Inflammatory macrophage (primary cell): ENCODE measurements around the gene ACIN1.
"Not testable (repeated sequence)": the region's sequence is repeated elsewhere in the genome, so short reads cannot be mapped to it uniquely, and the experiment has no call there.

Experiments
- DNase-seq, 2 donors: peaks; one replicate each; pipeline ENCODE4 v3.0.0-alpha.2; 2020 to 2022

Gene ACIN1

DNA sequence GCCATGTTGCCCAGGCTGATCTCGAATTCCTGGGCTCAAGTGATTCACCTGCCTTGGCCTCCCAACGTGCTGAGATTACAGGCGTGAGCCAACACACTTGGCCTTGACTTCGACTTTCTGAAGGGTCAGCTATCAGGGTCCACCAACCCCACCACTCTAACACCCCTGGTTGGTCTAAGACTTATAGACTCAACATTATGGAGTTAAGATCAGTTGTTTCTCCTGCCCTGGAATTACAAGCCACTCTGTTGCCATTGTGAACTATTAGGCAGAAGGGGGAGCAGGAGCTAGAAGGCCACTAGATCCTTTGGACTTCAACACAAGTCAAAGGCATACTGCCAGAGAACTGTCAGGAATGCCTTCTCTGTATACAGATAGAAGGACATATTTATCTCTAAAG, 54.8 kb downstream of the ACIN1 start:
- no peak for DNase-seq

- DNase-seq = peak; percentile 12 to 21
Measured at GRCh38 chr14:23035303-23036144, 59.4 kb downstream of the ACIN1 start.

DNA sequence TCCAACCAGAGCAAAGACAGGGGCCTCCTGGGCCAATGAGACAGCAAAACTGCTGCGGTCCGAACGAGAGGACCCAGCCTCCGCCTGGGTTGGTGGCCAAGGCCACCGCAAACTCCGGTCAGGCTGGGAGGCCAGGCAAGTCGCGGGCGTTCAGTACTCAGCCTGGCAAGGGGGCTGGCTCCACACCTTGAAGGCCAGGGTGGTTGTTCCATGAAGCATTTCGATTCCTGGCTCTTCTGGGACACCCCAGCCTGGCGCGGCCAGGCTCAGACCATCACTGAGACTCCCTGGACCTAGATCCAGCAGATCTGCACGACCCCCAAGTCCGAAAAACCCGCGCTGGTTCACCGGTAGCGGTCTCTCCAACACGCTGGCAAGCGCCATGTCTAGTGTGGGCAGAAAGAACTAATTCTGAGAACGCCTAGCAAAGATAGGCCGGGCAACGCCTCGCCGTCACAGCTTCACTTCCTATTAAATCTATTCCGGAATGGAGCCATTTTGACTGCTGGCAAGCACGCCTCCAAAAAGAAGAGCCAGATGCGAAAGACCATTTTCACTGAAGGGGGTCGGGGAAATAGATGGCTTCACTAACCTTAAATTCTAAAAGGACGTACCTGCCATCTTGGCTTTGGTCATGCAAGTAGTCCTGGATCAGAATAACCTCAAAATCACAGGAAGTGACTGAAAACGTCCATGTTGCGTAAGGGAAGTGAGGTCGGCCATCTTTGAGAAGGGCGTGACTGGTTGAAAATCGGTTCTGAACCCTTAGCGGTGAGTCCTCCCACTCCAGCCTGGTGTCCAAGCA, 60.2 kb downstream of the ACIN1 start, which contains the start of gene PSMB5:
Gene PSMB5 (minus strand): TSS at position 403 of the 805 bp plus-strand sequence. CDS start 19 bp downstream, at position 384.
- DNase-seq = peak; percentile 95 to 96

- DNase-seq = peak; percentile 9 to 18
Measured at GRCh38 chr14:23033801-23034497, 61.0 kb downstream of the ACIN1 start.

- DNase-seq = no peak
Measured at GRCh38 chr14:23033251-23033727, 61.6 kb downstream of the ACIN1 start.

- DNase-seq = no peak
Measured at GRCh38 chr14:23030936-23031335, 64.0 kb downstream of the ACIN1 start.

GRCh38 chr14:23028799-23029198, 66.1 kb downstream of the ACIN1 start:
- peak in 1 of 2 donors; percentile 14 for DNase-seq

GRCh38 chr14:23025151-23025814, 69.7 kb downstream of the ACIN1 start:
- DNase-seq = no peak

- no peak for DNase-seq
Measured at GRCh38 chr14:23024612-23025075, 70.3 kb downstream of the ACIN1 start.

GRCh38 chr14:23023795-23024152, 71.2 kb downstream of the ACIN1 start:
- no peak for DNase-seq

DNA sequence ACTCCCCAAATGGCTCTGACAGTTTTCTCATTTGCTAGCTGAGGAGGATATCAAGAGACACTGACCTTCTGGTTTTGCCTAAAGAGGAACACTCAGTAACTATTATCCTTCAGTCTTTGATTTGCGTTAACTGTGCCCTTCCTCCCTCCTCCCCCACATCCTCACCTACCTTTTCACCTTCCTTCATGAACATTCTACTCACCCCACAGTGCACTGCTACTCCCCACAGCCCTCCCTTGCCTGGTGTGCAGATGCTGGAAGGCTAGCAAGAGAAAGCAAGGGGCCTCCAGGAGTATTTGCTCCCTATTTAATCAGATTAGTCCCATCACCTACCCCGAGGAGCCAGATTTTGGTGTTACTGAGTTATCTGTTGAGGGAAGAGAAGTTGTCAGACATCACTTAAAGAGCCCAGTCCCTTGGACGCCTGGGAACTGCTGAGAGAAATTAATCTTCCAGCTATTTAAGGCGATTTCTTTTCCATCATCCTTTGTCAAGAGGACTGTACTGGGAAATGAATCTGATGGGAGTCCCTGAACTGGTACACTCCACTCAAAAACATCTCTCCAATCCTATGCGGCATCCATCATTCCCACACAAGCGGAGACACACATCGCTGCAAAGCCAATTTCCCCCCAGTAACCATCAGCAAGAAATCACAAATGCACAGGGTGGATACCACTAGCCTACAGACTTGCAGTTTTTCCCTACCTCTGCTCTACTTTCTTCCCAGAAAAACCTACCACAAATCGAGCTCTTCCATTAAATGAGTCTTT, 71.7 kb downstream of the ACIN1 start:
- DNase-seq = no peak

DNA sequence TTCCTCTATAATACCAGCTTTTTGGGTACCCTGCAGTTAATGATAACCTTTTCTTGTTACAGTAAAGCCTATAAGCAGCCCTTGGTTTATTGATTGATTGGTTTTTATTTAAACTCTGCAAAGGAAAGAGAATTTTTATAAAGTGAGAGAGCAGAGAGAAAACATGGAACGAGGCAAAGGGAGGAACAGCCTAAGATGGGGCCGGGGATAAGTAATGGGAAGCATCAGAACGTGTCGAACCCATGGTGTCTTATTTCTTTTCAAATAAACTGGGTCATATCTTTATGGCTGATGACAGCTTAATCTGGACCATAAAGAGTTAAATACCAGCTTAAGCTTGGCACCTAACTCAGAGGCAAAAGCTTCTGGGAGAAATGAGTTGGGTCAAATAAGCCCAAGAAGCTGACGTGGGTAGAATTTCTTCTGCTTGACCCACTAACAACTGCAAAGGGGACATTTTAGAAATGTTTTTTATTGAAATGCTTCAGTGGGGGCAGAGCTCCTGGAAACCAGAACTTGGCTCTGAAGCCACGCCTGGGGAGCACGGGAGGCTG, 73.0 kb downstream of the ACIN1 start:
- no peak for DNase-seq

DNA sequence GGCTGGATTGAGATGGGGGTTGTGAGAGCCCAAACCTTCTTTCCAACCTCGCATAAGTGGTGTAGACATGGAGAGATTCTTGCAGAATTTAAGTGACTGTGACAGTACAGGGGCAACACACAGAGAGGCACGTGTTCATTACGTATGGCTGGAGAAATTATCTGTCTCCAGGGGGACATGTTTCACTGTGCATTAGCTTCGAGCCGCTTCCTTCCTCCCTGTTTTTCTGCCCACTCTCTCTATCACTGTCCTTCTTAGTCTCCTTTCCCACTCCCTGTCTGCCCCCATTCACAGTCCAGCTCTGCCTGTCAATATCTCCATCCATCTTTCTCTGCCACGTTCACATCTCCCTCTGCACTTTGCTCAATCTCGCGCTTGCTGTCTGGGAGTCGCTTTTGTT, 73.5 kb downstream of the ACIN1 start:
- no peak for DNase-seq

DNA sequence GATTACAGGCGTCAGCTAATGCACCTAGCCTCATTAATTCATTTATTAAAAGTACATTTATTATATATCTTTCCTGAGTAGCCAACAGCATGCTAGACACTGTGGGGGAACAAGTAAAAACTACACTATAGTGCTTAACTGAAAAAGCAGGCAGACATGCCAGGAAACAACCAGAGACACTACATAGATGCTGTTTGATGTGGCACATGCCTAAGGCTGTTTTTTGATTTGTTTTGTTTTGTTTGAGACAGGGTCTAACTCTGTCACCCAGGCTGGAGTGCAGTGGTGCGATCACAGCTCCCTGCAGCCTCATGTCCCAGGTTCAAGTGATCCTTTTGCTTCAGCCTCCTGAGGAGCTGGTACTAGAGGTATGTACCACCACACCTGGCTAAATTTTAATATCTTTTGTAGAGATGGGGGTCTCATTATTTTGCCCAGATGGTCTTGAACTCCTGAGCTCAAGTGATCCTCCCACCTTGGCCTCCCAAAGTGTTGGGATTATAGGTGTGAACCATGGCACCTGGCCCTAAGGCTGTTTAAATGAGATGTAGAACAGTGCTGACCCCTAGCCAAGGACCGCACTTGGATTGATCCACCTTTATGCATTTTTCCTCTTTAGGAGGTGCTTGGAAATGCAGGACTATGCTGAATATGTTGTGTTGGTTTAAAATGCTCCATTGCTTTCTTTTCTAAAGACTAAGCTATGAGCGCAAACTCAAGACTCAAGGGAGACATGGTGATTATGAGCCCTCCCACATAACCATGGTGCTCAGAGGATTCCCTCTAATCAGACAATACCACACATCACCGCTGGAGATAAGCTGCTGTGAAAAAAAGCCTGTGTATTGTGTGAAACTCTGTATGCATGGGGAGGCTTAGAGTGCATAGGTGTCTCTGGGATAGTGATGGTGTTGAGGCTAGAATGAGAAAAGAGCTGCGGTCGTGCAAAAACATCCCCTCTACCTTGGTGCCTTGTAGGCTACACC, 74.5 kb downstream of the ACIN1 start:
- DNase-seq = no peak

GRCh38 chr14:23018107-23018506, 76.8 kb downstream of the ACIN1 start:
- no peak for DNase-seq

GRCh38 chr14:23017091-23017490, 77.8 kb downstream of the ACIN1 start:
- DNase-seq = no peak

DNA sequence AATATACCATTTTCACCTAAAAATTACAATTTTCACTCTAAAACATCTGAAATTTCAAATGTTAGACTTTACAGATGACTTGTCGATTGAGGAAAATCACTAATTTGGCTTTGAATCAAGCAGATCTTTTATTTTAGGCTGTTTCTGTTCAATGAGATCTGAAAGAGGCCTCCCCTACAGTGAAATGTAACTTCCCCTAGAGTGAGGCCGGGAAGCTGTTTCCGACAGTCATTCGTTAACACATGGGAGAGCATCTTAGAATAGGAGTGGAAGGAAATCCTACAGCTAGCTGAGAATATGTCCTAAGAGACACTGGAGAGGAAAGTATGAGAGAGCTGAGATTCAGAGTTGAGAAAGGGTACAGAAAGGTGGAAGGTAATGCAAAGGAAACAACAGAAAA, 79.3 kb downstream of the ACIN1 start:
- peak; percentile 16 to 27 for DNase-seq

- not testable (repeated sequence) for DNase-seq
Measured at GRCh38 chr14:23013749-23014054, 81.2 kb downstream of the ACIN1 start.

DNA sequence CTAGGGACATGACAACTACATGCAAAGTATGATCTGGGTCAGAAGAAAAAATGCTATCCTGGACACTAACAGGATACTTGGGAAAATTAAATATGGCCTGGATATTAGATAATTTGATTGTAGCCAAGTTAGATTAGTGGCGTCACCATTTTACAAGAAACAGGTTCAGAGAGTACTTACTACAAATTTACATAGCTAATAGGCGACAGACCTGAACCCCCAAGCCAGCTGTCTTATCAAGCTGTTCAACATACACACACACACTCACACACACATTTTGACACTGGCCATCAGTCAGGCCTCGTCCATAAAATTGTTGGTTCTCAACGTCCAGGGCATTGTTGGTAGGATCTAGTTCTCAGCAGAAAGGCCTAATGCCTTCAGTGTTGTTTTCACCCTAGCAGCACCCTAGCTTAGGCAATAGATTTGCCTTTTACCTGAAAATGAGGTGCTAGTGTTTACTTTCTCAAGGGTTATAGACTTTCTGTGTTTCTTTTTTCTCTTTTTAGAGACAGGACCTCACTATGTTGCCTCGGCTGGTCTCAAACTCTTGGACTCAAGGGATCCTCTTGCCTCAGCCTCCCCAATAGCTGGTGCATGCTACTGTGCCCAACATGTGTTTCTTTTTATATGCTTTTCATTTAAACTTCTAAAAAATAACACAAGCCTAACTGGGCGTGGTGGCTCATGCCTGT, 81.7 kb downstream of the ACIN1 start:
- DNase-seq = no peak
